CD14-positive monocyte (primary cell): ENCODE measurements around the gene RELL2. TPM values are rescaled to one million over a fixed set of nuclear protein-coding genes. Genes with fewer than 3 reads are reported as not detected.

Source experiments
- DNase-seq, 3 donors: peaks; one replicate each; pipeline ENCODE4 v3.0.0-alpha.2; 2011 to 2022
- H2AFZ ChIP-seq: 2 replicates; pipeline ENCODE4 v1.6.0; 2012; ENCODE audit warnings: mild to moderate bottlenecking, low read depth, low read length, inconsistent platforms; ENCODE audit not compliant: insufficient read depth, poor library complexity, severe bottlenecking
- H3K27ac ChIP-seq, 2 donors: 1 replicate in 1 of 2; 2 replicates in 1 of 2; pipeline ENCODE4 v1.5.1; 2012 to 2013; ENCODE audit warnings: low read length in 2 of 2, control low read depth in 1 of 2, inconsistent platforms in 1 of 2, low read depth in 1 of 2, mild to moderate bottlenecking in 1 of 2
- H3K27me3 ChIP-seq, 2 donors: one replicate each; pipeline versions ENCODE4 v1.6.0 to v1.6.1; 2011 to 2013; ENCODE audit warnings: low read length in 2 of 2; ENCODE audit not compliant: control insufficient read depth in 2 of 2, insufficient read depth in 2 of 2
- H3K36me3 ChIP-seq, 2 donors: replicated peaks in 1 of 2; 1 replicate in 1 of 2; 2 replicates in 1 of 2; pipeline versions ENCODE4 v1.5.1 to v1.6.1; 2012 to 2013; ENCODE audit warnings: low read length in 2 of 2, control low read depth in 1 of 2, inconsistent platforms in 1 of 2, mild to moderate bottlenecking in 1 of 2; ENCODE audit not compliant: insufficient read depth in 2 of 2, control insufficient read depth in 1 of 2
- H3K4me1 ChIP-seq, 2 donors: 1 replicate in 1 of 2; 2 replicates in 1 of 2; pipeline versions ENCODE4 v1.5.1 to v1.6.1; 2012 to 2013; ENCODE audit warnings: low read length in 2 of 2, control low read depth in 1 of 2, inconsistent platforms in 1 of 2, mild to moderate bottlenecking in 1 of 2, moderate library complexity in 1 of 2; ENCODE audit not compliant: insufficient read depth in 2 of 2, control insufficient read depth in 1 of 2
- H3K4me2 ChIP-seq: replicated peaks from 2 replicates; pipeline ENCODE3; 2012; ENCODE audit warnings: low read length, moderate library complexity, mild to moderate bottlenecking; ENCODE audit not compliant: poor library complexity, severe bottlenecking; ENCODE audit errors: extremely low read depth
- H3K4me3 ChIP-seq, 3 experiments: fragments of 200-600 bp in 1 of 3; sonication (generic) in 1 of 3; replicated peaks in 1 of 3; 1 replicate in 2 of 3; 2 replicates in 1 of 3; pipeline ENCODE4 v1.5.1; 2011 to 2013; ENCODE audit warnings: low read length in 3 of 3, mild to moderate bottlenecking in 3 of 3, control low read depth in 2 of 3, low read depth in 2 of 3, inconsistent platforms in 1 of 3, moderate library complexity in 1 of 3
- H3K79me2 ChIP-seq: 2 replicates; pipeline ENCODE4 v1.6.0; 2012; ENCODE audit warnings: mild to moderate bottlenecking, control low read depth, inconsistent platforms, low read length, moderate library complexity; ENCODE audit not compliant: insufficient read depth
- H3K9ac ChIP-seq: 2 replicates; pipeline ENCODE4 v1.6.0; 2017; ENCODE audit warnings: low read length, mild to moderate bottlenecking; ENCODE audit not compliant: insufficient read depth, poor library complexity, severe bottlenecking
- H3K9me3 ChIP-seq, 2 donors: replicated peaks in 1 of 2; 1 replicate in 1 of 2; 2 replicates in 1 of 2; pipeline versions ENCODE4 v1.5.1 to v1.6.1; 2012 to 2013; ENCODE audit warnings: low read length in 2 of 2, control low read depth in 1 of 2; ENCODE audit not compliant: control insufficient read depth in 1 of 2, insufficient read depth in 1 of 2
- H4K20me1 ChIP-seq: 2 replicates; pipeline ENCODE4 v1.6.0; 2012; ENCODE audit warnings: mild to moderate bottlenecking, low read length, control low read depth, moderate library complexity; ENCODE audit not compliant: insufficient read depth
- H3K27ac Mint-ChIP-seq, 7 donors: one replicate each; pipeline ENCODE4 v1.8.0; 2020; ENCODE audit warnings: mild to moderate bottlenecking in 7 of 7, mixed read lengths in 7 of 7, moderate library complexity in 6 of 7, inconsistent platforms in 2 of 7
- H3K27me3 Mint-ChIP-seq, 3 donors: one replicate each; pipeline ENCODE4 v1.8.0; 2021 to 2022; ENCODE audit warnings: low read depth in 3 of 3, mild to moderate bottlenecking in 3 of 3, mixed read lengths in 3 of 3, moderate library complexity in 3 of 3, inconsistent platforms in 1 of 3
- H3K36me3 Mint-ChIP-seq, 2 donors: one replicate each; pipeline ENCODE4 v1.8.0; 2020; ENCODE audit warnings: mixed read lengths in 2 of 2, inconsistent platforms in 1 of 2, mild to moderate bottlenecking in 1 of 2
- H3K4me1 Mint-ChIP-seq: one replicate; pipeline ENCODE4 v1.8.0; 2020; ENCODE audit warnings: mild to moderate bottlenecking, mixed read lengths
- H3K4me3 Mint-ChIP-seq, 2 donors: one replicate each; pipeline ENCODE4 v1.8.0; 2020; ENCODE audit warnings: mild to moderate bottlenecking in 2 of 2, mixed read lengths in 2 of 2, moderate library complexity in 1 of 2
- H3K9me3 Mint-ChIP-seq, 7 donors: one replicate each; pipeline ENCODE4 v1.8.0; 2020 to 2022; ENCODE audit warnings: mixed read lengths in 7 of 7, mild to moderate bottlenecking in 6 of 7, moderate library complexity in 6 of 7, inconsistent platforms in 2 of 7
- CTCF ChIP-seq: fragments of 200-600 bp; IDR thresholded peaks from one replicate; pipeline ENCODE4 v1.8.0; 2022; ENCODE audit warnings: antibody characterized with exemption, mild to moderate bottlenecking
- WGBS: methylation state at CpG from one replicate; pipeline ENCODE4 v1.1.5; 2013; ENCODE audit warnings: missing lambda C conversion rate; ENCODE audit not compliant: insufficient coverage; 5-methylcytosine and 5-hydroxymethylcytosine counted together
- intact Hi-C, 2 donors: fragments of 100-400 bp; cut with micrococcal nuclease; formaldehyde crosslinking; loops; one replicate each; pipeline versions ENCODE4 v1.15.0 to v1.15.1; 2023
- polyA plus RNA-seq, 3 donors: library from polyadenylated mRNA; depleted of rRNA in 1 of 3; unstranded in 2 of 3; stranded (reverse) in 1 of 3; fragments of 300-500 nt in 2 of 3; fragments of >200 nt in 1 of 3; fragmentation: Illumina TruSeq in 2 of 3; gene quantifications; 1 replicate in 2 of 3; 2 replicates in 1 of 3; pipeline ENCODE4 v1.2.3, GENCODE V29; 2012 to 2021

Gene RELL2
- polyA plus RNA-seq, 3 donors: 1.0 to 17.3 (median 1.3) TPM

GRCh38 chr5:141634720-141635119, 2.1 kb upstream of the RELL2 start:
- Histone ChIP-seq H4K20me1 (peaks cover 52% of the 10 kb centered on the region), H3K79me2 (peaks cover 70% of the 10 kb centered on the region), H3K36me3 (peaks cover 13 to 32% of the 10 kb centered on the region in 2 donors), H3K27ac (peak overlapping the region in 1 of 2 donors; percentile 88), H3K27me3 (no peaks in the 10 kb centered on the region), H3K4me2 (peak overlapping the region; percentile 2), H3K4me1 (peaks cover 41 to 51% of the 10 kb centered on the region in 2 donors), H3K9ac (no peak overlapping the region), H3K9me3 (no peaks in the 10 kb centered on the region), H3K4me3 (no peak overlapping the region), H2AFZ (no peak overlapping the region)
- peaks cover 0 to 2% (median 0%) of the 10 kb centered on the region in 7 donors for H3K9me3 Mint-ChIP-seq
- no peak for DNase-seq
- intact Hi-C loops: loop anchor here (2.0 to 5.0 kb wide), 3 partner anchors 16 to 112 kb away; partner anchors contain the start of gene FCHSD1 (in 1 of the 2)
- H3K27ac Mint-ChIP-seq: peak overlapping the region in 6 of 7 donors; percentile 20 to 86 (median 50)
- peaks cover 20 to 37% of the 10 kb centered on the region in 2 donors for H3K36me3 Mint-ChIP-seq
- peaks cover 38% of the 10 kb centered on the region for H3K4me1 Mint-ChIP-seq
- no peak overlapping the region for H3K4me3 Mint-ChIP-seq
- TF ChIP-seq CTCF: no peak
- peaks cover 0 to 4% (median 0%) of the 10 kb centered on the region in 3 donors for H3K27me3 Mint-ChIP-seq
- WGBS: 87% methylated on average over 6 of the region's 6 CpGs

- Histone ChIP-seq H3K9me3 (no peaks in the 10 kb centered on the region), H3K79me2 (peaks cover 61% of the 10 kb centered on the region), H3K36me3 (peaks cover 9 to 25% of the 10 kb centered on the region in 2 donors), H3K4me3 (peak overlapping the region in 2 of 3 experiments; percentile 86 to 93), H3K27me3 (no peaks in the 10 kb centered on the region), H3K27ac (peak overlapping the region in 1 of 2 donors; percentile 88), H2AFZ (peak overlapping the region; percentile 94), H3K4me2 (peak overlapping the region; percentile 94), H3K4me1 (peaks cover 41 to 51% of the 10 kb centered on the region in 2 donors), H4K20me1 (peaks cover 48% of the 10 kb centered on the region), H3K9ac (peak overlapping the region; percentile 78)
- Mint-ChIP-seq H3K36me3 (peaks cover 15 to 32% of the 10 kb centered on the region in 2 donors), H3K4me3 (peak overlapping the region; percentile 87 to 93), H3K4me1 (peaks cover 38% of the 10 kb centered on the region), H3K27me3 (peaks cover 0 to 4% (median 0%) of the 10 kb centered on the region in 3 donors), H3K9me3 (peaks cover 0 to 2% (median 0%) of the 10 kb centered on the region in 7 donors), H3K27ac (peak overlapping the region; percentile 20 to 92 (median 46))
- DNase-seq: no peak
- no peak for TF ChIP-seq CTCF
- WGBS: no CpG with 5 or more reads among the region's 7 CpGs
- intact Hi-C loops: loop anchor here (2.0 to 5.0 kb wide), 3 partner anchors 15 to 113 kb away; partner anchors contain the start of gene FCHSD1 (in 1 of the 2)
Measured at GRCh38 chr5:141635646-141636045, 1.2 kb upstream of the RELL2 start.
